CD4-positive, alpha-beta T cell (primary cell): ENCODE measurements around the gene NYNRIN. TPM values are rescaled to one million over a fixed set of nuclear protein-coding genes. Genes with fewer than 3 reads are reported as not detected.
A peak's percentile ranks its signal among the peaks of the same experiment; 100 is the strongest.

Experiments
- ATAC-seq: fragments of 200-7000 bp; cut with Tn5 transposase; one replicate; pipeline ENCODE4 v1.10.0; 2022; ENCODE audit warnings: mild to moderate bottlenecking; ENCODE audit not compliant: poor library complexity
- CTCF ChIA-PET: fragments of 350-600 bp; sonication (Branson Sonifier 250); formaldehyde crosslinking; loops from one replicate; lab custom pipeline; 2021; ENCODE audit warnings: antibody characterized with exemption, inconsistent platforms; lab: Charles Lee
- POLR2A ChIA-PET: fragments of 350-600 bp; sonication (Branson Sonifier 250); formaldehyde crosslinking; loops from one replicate; lab custom pipeline; 2021; ENCODE audit warnings: antibody characterized with exemption, inconsistent platforms; lab: Charles Lee
- DNase-seq, 14 experiments: peaks; one replicate each; pipeline ENCODE4 v3.0.0-alpha.2; 2013 to 2020; ENCODE audit warnings: mixed read lengths in 2 of 14
- H3K27ac ChIP-seq, 2 donors: one replicate each; pipeline versions ENCODE4 v1.5.1 to v1.7.0; 2013; ENCODE audit warnings: low read length in 2 of 2, low read depth in 1 of 2, mild to moderate bottlenecking in 1 of 2
- H3K27me3 ChIP-seq, 2 experiments: 1 replicate in 1 of 2; 2 replicates in 1 of 2; pipeline versions ENCODE4 v1.6.1 to v1.7.0; 2013; ENCODE audit warnings: low read length in 2 of 2, control low read depth in 1 of 2, mild to moderate bottlenecking in 1 of 2, moderate library complexity in 1 of 2; ENCODE audit not compliant: insufficient read depth in 2 of 2, control insufficient read depth in 1 of 2
- H3K36me3 ChIP-seq: one replicate; pipeline ENCODE4 v1.6.1; 2013; ENCODE audit warnings: low read length, control low read depth; ENCODE audit not compliant: insufficient read depth
- H3K4me1 ChIP-seq: one replicate; pipeline ENCODE4 v1.6.1; 2013; ENCODE audit warnings: low read length, control low read depth; ENCODE audit not compliant: insufficient read depth
- H3K4me3 ChIP-seq: one replicate; pipeline ENCODE4 v1.5.1; 2013; ENCODE audit warnings: mild to moderate bottlenecking, low read length, moderate library complexity
- H3K9me3 ChIP-seq, 2 experiments: 1 replicate in 1 of 2; 2 replicates in 1 of 2; pipeline versions ENCODE4 v1.6.1 to v1.7.0; 2013; ENCODE audit warnings: low read length in 2 of 2, mild to moderate bottlenecking in 2 of 2, control low read depth in 1 of 2, moderate library complexity in 1 of 2; ENCODE audit not compliant: control insufficient read depth in 1 of 2, insufficient read depth in 1 of 2
- H3K27ac Mint-ChIP-seq: one replicate; pipeline ENCODE4 v1.8.0; 2020; ENCODE audit warnings: mixed read lengths
- H3K27me3 Mint-ChIP-seq: one replicate; pipeline ENCODE4 v1.8.0; 2021; ENCODE audit warnings: mixed read lengths
- H3K36me3 Mint-ChIP-seq: one replicate; pipeline ENCODE4 v1.8.0; 2021; ENCODE audit warnings: low read depth, mixed read lengths
- H3K4me1 Mint-ChIP-seq: one replicate; pipeline ENCODE4 v1.8.0; 2021; ENCODE audit warnings: low read depth, mixed read lengths
- H3K4me3 Mint-ChIP-seq: one replicate; pipeline ENCODE4 v1.8.0; 2020; ENCODE audit warnings: mild to moderate bottlenecking, mixed read lengths
- H3K9me3 Mint-ChIP-seq: one replicate; pipeline ENCODE4 v1.8.0; 2020; ENCODE audit warnings: mixed read lengths
- CTCF ChIP-seq: fragments of 200-600 bp; IDR thresholded peaks from one replicate; pipeline ENCODE4 v1.8.0; 2022; ENCODE audit warnings: antibody characterized with exemption, mild to moderate bottlenecking
- intact Hi-C, 2 experiments: fragments of 100-400 bp; cut with DNase I in 1 of 2; cut with micrococcal nuclease in 1 of 2; formaldehyde crosslinking; loops; one replicate each; pipeline versions ENCODE4 v1.15.1 to v1.9.0; 2023 to 2025; cut with DNase I, micrococcal nuclease
- total RNA-seq, 174 experiments: library from RNA in 2 of 174; stranded (reverse) in 2 of 174; gene quantifications; one replicate each; pipeline ENCODE4 v1.2.3 and lab custom pipeline; 2021 to 2026

The NYNRIN gene
- total RNA-seq, 2 experiments from 2014 or later: 0.08 to 0.25 TPM

GRCh38 chr14:24431569-24432258, 32.9 kb downstream of the NYNRIN start:
- H3K9me3 Mint-ChIP-seq: no peaks in the 10 kb centered on the region
- peaks cover 63% of the 10 kb centered on the region for H3K4me1 ChIP-seq
- H3K27me3 ChIP-seq: no peaks in the 10 kb centered on the region
- peak overlapping the region; percentile 80 for H3K4me3 ChIP-seq
- peak overlapping the region; percentile 97 for H3K27ac Mint-ChIP-seq
- intact Hi-C loops: loop anchor here (1.0 to 10.0 kb wide), 5 partner anchors 11 to 317 kb away; partner anchors contain the start of genes DCAF11 (in 1 of the 2), MDP1 (in 1 of the 2), NRL (in 1 of the 2) and SDR39U1 (in 1 of the 2)
- no peaks in the 10 kb centered on the region for H3K9me3 ChIP-seq
- ATAC-seq (peak; percentile 53), DNase-seq (peak; percentile 78 to 96 (median 86))
- ChIA-PET CTCF (interaction anchor here (0.6 to 3.3 kb wide), 22 partner anchors 9 to 1129 kb away, joined by 3 to 89 read pairs (median 6); partner anchors contain the start of genes ADCY4, CIDEB, DHRS1 and LTB4R), POLR2A (interaction anchor here (0.9 to 10.8 kb wide), 20 partner anchors 10 to 380 kb away, joined by 3 to 270 read pairs (median 12); partner anchors contain the start of genes ADCY4, CARMIL3, CHMP4A and CIDEB)
- H3K36me3 ChIP-seq: peaks cover 51% of the 10 kb centered on the region
- H3K27ac ChIP-seq: peak overlapping the region; percentile 92 to 94
- H3K4me1 Mint-ChIP-seq: peaks cover 64% of the 10 kb centered on the region
- no peaks in the 10 kb centered on the region for H3K27me3 Mint-ChIP-seq
- peak overlapping the region; percentile 92 for H3K4me3 Mint-ChIP-seq
- peaks cover 56% of the 10 kb centered on the region for H3K36me3 Mint-ChIP-seq
- peak; percentile 89 for TF ChIP-seq CTCF

GRCh38 chr14:24432259-24433131, 33.7 kb downstream of the NYNRIN start:
- Mint-ChIP-seq H3K27me3 (no peaks in the 10 kb centered on the region), H3K4me3 (peak overlapping the region; percentile 34)

More at GRCh38 chr14:24432259-24433131, 33.7 kb downstream of the NYNRIN start:
- peak overlapping the region; percentile 97 for H3K27ac Mint-ChIP-seq
- H3K36me3 Mint-ChIP-seq: peaks cover 64% of the 10 kb centered on the region
- H3K4me1 ChIP-seq: peaks cover 63% of the 10 kb centered on the region
- no peak overlapping the region for H3K4me3 ChIP-seq
- TF ChIP-seq CTCF: no peak
- H3K9me3 ChIP-seq: no peaks in the 10 kb centered on the region
- no peaks in the 10 kb centered on the region for H3K27me3 ChIP-seq
- POLR2A ChIA-PET: interaction anchor here (1.0 to 10.8 kb wide), 16 partner anchors 9 to 381 kb away, joined by 3 to 270 read pairs (median 14); partner anchors contain the start of genes ADCY4, CARMIL3, CHMP4A and CIDEB
- H3K4me1 Mint-ChIP-seq: peaks cover 66% of the 10 kb centered on the region
- intact Hi-C loops: loop anchor here in 1 of 2 experiments (2.0 to 10.0 kb wide), 3 partner anchors 66 to 318 kb away; partner anchors contain the start of genes DCAF11, MDP1 and NRL
- CTCF ChIA-PET: interaction anchor here (1.0 to 3.3 kb wide), 16 partner anchors 9 to 190 kb away, joined by 3 to 89 read pairs (median 7); partner anchors contain the start of genes ADCY4, CIDEB, DHRS1 and LTB4R
- peaks cover 58% of the 10 kb centered on the region for H3K36me3 ChIP-seq
- H3K9me3 Mint-ChIP-seq: no peaks in the 10 kb centered on the region
- H3K27ac ChIP-seq: no peak overlapping the region
- no peak for ATAC-seq
- DNase-seq: no peak
